ENCODE measurements around the gene TFCP2.

DNA sequence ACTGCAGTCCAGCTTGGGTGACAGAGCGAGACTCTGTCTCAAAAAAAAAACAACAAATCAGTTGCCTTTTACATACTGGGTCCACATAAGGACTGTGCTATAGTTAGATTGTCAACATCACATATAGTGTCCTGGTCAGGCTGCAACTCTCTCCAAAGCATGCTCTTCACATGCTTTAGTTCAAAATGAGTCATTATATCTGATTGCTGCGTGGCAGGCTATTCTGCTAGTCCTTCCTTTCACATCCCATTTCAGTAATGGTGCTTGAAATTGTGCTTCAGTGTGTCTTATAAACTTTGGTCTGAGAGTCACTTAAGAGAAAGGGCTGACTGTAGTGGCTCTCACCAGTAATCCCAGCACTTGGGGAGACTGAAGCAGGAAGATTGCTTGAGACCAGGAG, 117.9 kb downstream of the TFCP2 start:
- no peak for TF ChIP-seq POLR2A (IDR thresholded peaks at IDR 0.05)
- TF ChIP-seq, protein P1, sequence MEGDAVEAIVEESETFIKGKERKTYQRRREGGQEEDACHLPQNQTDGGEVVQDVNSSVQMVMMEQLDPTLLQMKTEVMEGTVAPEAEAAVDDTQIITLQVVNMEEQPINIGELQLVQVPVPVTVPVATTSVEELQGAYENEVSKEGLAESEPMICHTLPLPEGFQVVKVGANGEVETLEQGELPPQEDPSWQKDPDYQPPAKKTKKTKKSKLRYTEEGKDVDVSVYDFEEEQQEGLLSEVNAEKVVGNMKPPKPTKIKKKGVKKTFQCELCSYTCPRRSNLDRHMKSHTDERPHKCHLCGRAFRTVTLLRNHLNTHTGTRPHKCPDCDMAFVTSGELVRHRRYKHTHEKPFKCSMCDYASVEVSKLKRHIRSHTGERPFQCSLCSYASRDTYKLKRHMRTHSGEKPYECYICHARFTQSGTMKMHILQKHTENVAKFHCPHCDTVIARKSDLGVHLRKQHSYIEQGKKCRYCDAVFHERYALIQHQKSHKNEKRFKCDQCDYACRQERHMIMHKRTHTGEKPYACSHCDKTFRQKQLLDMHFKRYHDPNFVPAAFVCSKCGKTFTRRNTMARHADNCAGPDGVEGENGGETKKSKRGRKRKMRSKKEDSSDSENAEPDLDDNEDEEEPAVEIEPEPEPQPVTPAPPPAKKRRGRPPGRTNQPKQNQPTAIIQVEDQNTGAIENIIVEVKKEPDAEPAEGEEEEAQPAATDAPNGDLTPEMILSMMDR (IDR thresholded peaks at IDR 0.05), result no peak
